Progenitor cell of endocrine pancreas (in vitro differentiated cells): ENCODE results near the gene MUC6. TPM values are rescaled to one million over a fixed set of nuclear protein-coding genes. Genes with fewer than 3 reads are reported as not detected.

Source experiments
- DNase-seq: peaks from one replicate; pipeline ENCODE4 v3.0.0; 2021; ENCODE audit warnings: low spot score; ENCODE audit not compliant: unreplicated experiment
- H3K27ac Mint-ChIP-seq: 2 replicates; pipeline ENCODE4 v1.8.0; 2021; ENCODE audit warnings: mild to moderate bottlenecking, moderate library complexity, mixed read lengths
- H3K27me3 Mint-ChIP-seq: 2 replicates; pipeline ENCODE4 v1.8.0; 2021; ENCODE audit warnings: mixed read lengths
- H3K36me3 Mint-ChIP-seq: 2 replicates; pipeline ENCODE4 v1.8.0; 2022; ENCODE audit warnings: mixed read lengths; ENCODE audit not compliant: insufficient read depth
- H3K4me1 Mint-ChIP-seq: 2 replicates; pipeline ENCODE4 v1.8.0; 2021; ENCODE audit warnings: low read depth, mixed read lengths
- H3K4me3 Mint-ChIP-seq: 2 replicates; pipeline ENCODE4 v1.8.0; 2021; ENCODE audit warnings: low read depth, mild to moderate bottlenecking, moderate library complexity, mixed read lengths
- H3K9me3 Mint-ChIP-seq: 2 replicates; pipeline ENCODE4 v1.8.0; 2021; ENCODE audit warnings: low read depth, mixed read lengths
- CTCF ChIP-seq: fragments of 200-600 bp; sonication (generic); IDR thresholded peaks from one replicate; pipeline ENCODE4 v1.5.0; 2021; ENCODE audit warnings: antibody characterized with exemption, mild to moderate bottlenecking; ENCODE audit not compliant: unreplicated experiment
- long read RNA-seq: library from polyadenylated mRNA; unstranded; transcript quantifications from one replicate; pipeline ENCODE4 v2.0.0, GENCODE V29; 2020
- total RNA-seq: library from RNA; stranded (reverse); gene quantifications from 2 replicates; pipeline ENCODE4 v1.2.1, GENCODE V29; 2021

The MUC6 gene
- total RNA-seq = 1.6 and 1.9 TPM in 2 replicates
- long read RNA-seq = 0 reads

- Mint-ChIP-seq H3K27ac (no peak within 1 kb of the TSS), H3K36me3 (no peaks in the 10 kb centered on the region), H3K4me3 (no peak within 1 kb of the TSS), H3K9me3 (no peaks in the 10 kb centered on the region), H3K27me3 (no peaks in the 10 kb centered on the region), H3K4me1 (peaks cover 7% of the 10 kb centered on the region)
- no peak for DNase-seq
- TF ChIP-seq CTCF = no peak
Observed at GRCh38 chr11:1036303-1036923, at the start of gene MUC6. Gene MUC6 (minus strand): TSS chr11:1036718. CDS start chr11:1036655, 63 bp downstream.

GRCh38 chr11:1085440-1086170 lies 49.1 kb upstream of the MUC6 start:
- DNase-seq = no peak
- no peak overlapping the region for H3K4me3 Mint-ChIP-seq
- H3K27ac Mint-ChIP-seq = no peak overlapping the region
- no peak for TF ChIP-seq CTCF
- no peaks in the 10 kb centered on the region for H3K27me3 Mint-ChIP-seq
- H3K4me1 Mint-ChIP-seq = no peaks in the 10 kb centered on the region
- no peaks in the 10 kb centered on the region for H3K9me3 Mint-ChIP-seq
- no peaks in the 10 kb centered on the region for H3K36me3 Mint-ChIP-seq

- DNase-seq = no peak
- no peak for TF ChIP-seq CTCF
- Mint-ChIP-seq H3K27me3 (no peaks in the 10 kb centered on the region), H3K27ac (no peak overlapping the region), H3K9me3 (no peaks in the 10 kb centered on the region), H3K4me3 (no peak overlapping the region), H3K36me3 (no peaks in the 10 kb centered on the region), H3K4me1 (no peaks in the 10 kb centered on the region)
Observed at GRCh38 chr11:1084561-1085439, 48.3 kb upstream of the MUC6 start.

- no peak for TF ChIP-seq CTCF
- Mint-ChIP-seq H3K27ac (no peak overlapping the region), H3K27me3 (no peaks in the 10 kb centered on the region), H3K9me3 (no peaks in the 10 kb centered on the region), H3K4me1 (no peaks in the 10 kb centered on the region), H3K36me3 (no peaks in the 10 kb centered on the region), H3K4me3 (no peak overlapping the region)
- DNase-seq = no peak
Observed at GRCh38 chr11:1083621-1084551, 47.4 kb upstream of the MUC6 start.
